MCF 10A (cell line): ENCODE data around the gene PLXNB2. TPM values are rescaled to one million over a fixed set of nuclear protein-coding genes. Genes with fewer than 3 reads are reported as not detected.
A peak's percentile ranks its signal among the peaks of the same experiment; 100 is the strongest.

Experiments
- BruUV-seq: library from RNA; stranded (reverse); fragments of 400-500 nt; replicated peaks from 2 replicates; lab custom pipeline; 2021; lab: Mats Ljungman, UMichigan
- CTCF ChIA-PET: fragments of 300-600 bp; sonication (Branson Sonifier 250); formaldehyde crosslinking; extraction: SDS; loops from one replicate; lab custom pipeline; 2021; ENCODE audit warnings: antibody characterized with exemption, inconsistent platforms; lab: Yijun Ruan, JAX
- POLR2A ChIA-PET: fragments of 300-600, 350-650 bp; sonication (Branson Sonifier 250); formaldehyde crosslinking; extraction: SDS; loops from one replicate; lab custom pipeline; 2020; ENCODE audit warnings: antibody characterized with exemption, inconsistent platforms; lab: Yijun Ruan, JAX
- DNase-seq: peaks from one replicate; pipeline ENCODE4 v3.0.0-alpha.2; 2018; ENCODE audit not compliant: unreplicated experiment
- H3K27ac Mint-ChIP-seq: one replicate; pipeline ENCODE4 v1.8.0; 2022; ENCODE audit warnings: mild to moderate bottlenecking, low read depth, mixed read lengths; ENCODE audit not compliant: unreplicated experiment
- H3K27me3 Mint-ChIP-seq: one replicate; pipeline ENCODE4 v1.8.0; 2022; ENCODE audit warnings: mixed read lengths; ENCODE audit not compliant: insufficient read depth, unreplicated experiment
- H3K36me3 Mint-ChIP-seq: one replicate; pipeline ENCODE4 v1.8.0; 2022; ENCODE audit warnings: mild to moderate bottlenecking, moderate library complexity, mixed read lengths; ENCODE audit not compliant: insufficient read depth, unreplicated experiment
- H3K4me1 Mint-ChIP-seq: one replicate; pipeline ENCODE4 v1.8.0; 2022; ENCODE audit warnings: mixed read lengths; ENCODE audit not compliant: insufficient read depth, unreplicated experiment
- H3K4me3 Mint-ChIP-seq: one replicate; pipeline ENCODE4 v1.8.0; 2022; ENCODE audit warnings: mild to moderate bottlenecking, moderate library complexity, mixed read lengths; ENCODE audit not compliant: unreplicated experiment
- H3K9me3 Mint-ChIP-seq: one replicate; pipeline ENCODE4 v1.8.0; 2022; ENCODE audit warnings: mixed read lengths; ENCODE audit not compliant: unreplicated experiment
- CTCF ChIP-seq: fragments of 200-600 bp; IDR thresholded peaks from one replicate; pipeline ENCODE4 v1.8.0; 2022; ENCODE audit warnings: antibody characterized with exemption, mild to moderate bottlenecking; ENCODE audit not compliant: unreplicated experiment
- intact Hi-C: fragments of 100-400 bp; cut with micrococcal nuclease; formaldehyde crosslinking; loops from 2 replicates; pipeline ENCODE4 v1.14.1; 2022
- total RNA-seq: library from RNA; stranded (reverse); gene quantifications from 2 replicates; pipeline ENCODE4 v1.2.3, GENCODE V29; 2022

The PLXNB2 gene
- total RNA-seq, 1 experiment from 2014 or later, result 199 TPM

GRCh38 chr22:50264104-50264745 lies 43.2 kb downstream of the PLXNB2 start:
- Mint-ChIP-seq H3K9me3 (no peaks in the 10 kb centered on the region), H3K4me1 (peaks cover 11% of the 10 kb centered on the region), H3K27me3 (no peaks in the 10 kb centered on the region), H3K36me3 (no peaks in the 10 kb centered on the region), H3K27ac (no peak overlapping the region), H3K4me3 (no peak overlapping the region)
- DNase-seq, result no peak
- no peak for TF ChIP-seq CTCF
- intact Hi-C loops, result no loop called here
- CTCF ChIA-PET, result interaction anchor here (0.9 to 1.3 kb wide), 4 partner anchors 8 to 78 kb away, joined by 4 to 5 read pairs (median 4); no protein-coding TSS in a partner anchor
- BruUV-seq, result no TSS peak
- POLR2A ChIA-PET, result interaction anchor here (2.3 kb wide), 1 partner anchor 13 kb away, joined by 11 read pairs; the partner anchor contains the start of gene HDAC10

- no peaks in the 10 kb centered on the region for H3K9me3 Mint-ChIP-seq
- no peaks in the 10 kb centered on the region for H3K27me3 Mint-ChIP-seq
- ChIA-PET CTCF (interaction anchor here (0.6 to 1.6 kb wide), 5 partner anchors 9 to 35 kb away, joined by 3 to 9 read pairs (median 4); no protein-coding TSS in a partner anchor), POLR2A (interaction anchor here (0.9 to 2.3 kb wide), 5 partner anchors 12 to 43 kb away, joined by 3 to 11 read pairs (median 4); partner anchors contain the start of genes HDAC10 and PLXNB2)
- no peaks in the 10 kb centered on the region for H3K36me3 Mint-ChIP-seq
- H3K4me3 Mint-ChIP-seq, result no peak overlapping the region
- no peak overlapping the region for H3K27ac Mint-ChIP-seq
- TF ChIP-seq CTCF, result no peak
- intact Hi-C loops, result no loop called here
- DNase-seq, result no peak
- no TSS peak for BruUV-seq
- peaks cover 5% of the 10 kb centered on the region for H3K4me1 Mint-ChIP-seq
These were observed 44.4 kb downstream of the PLXNB2 start for GRCh38 chr22:50262973-50263617.

GRCh38 chr22:50262460-50262911 lies 45.0 kb downstream of the PLXNB2 start:
- ChIA-PET CTCF (interaction anchor here (0.6 to 1.6 kb wide), 3 partner anchors 10 to 35 kb away, joined by 3 to 9 read pairs (median 4); no protein-coding TSS in a partner anchor), POLR2A (interaction anchor here (0.9 to 2.3 kb wide), 5 partner anchors 11 to 44 kb away, joined by 3 to 11 read pairs (median 4); partner anchors contain the start of genes HDAC10 and PLXNB2)
- BruUV-seq, result no TSS peak
- H3K36me3 Mint-ChIP-seq, result no peaks in the 10 kb centered on the region
- DNase-seq, result peak; percentile 62
- H3K4me3 Mint-ChIP-seq, result peak overlapping the region; percentile 66
- H3K27ac Mint-ChIP-seq, result no peak overlapping the region
- peaks cover 5% of the 10 kb centered on the region for H3K4me1 Mint-ChIP-seq
- intact Hi-C loops, result no loop called here
- H3K27me3 Mint-ChIP-seq, result no peaks in the 10 kb centered on the region
- TF ChIP-seq CTCF, result no peak
- no peaks in the 10 kb centered on the region for H3K9me3 Mint-ChIP-seq
